ENCODE measurements around the gene FKBP3. TPM values are rescaled to one million over a fixed set of nuclear protein-coding genes. Genes with fewer than 3 reads are reported as not detected.

FKBP3 gene
- total and polyA plus RNA-seq, 5 donors from 2014 or later = 43.8 to 79.2 (median 63.6) TPM

- H3K4me3 ChIP-seq (ENCODE audit: low read depth, low read length) = no peak overlapping the region
- H3K36me3 ChIP-seq (ENCODE audit: control insufficient read depth, insufficient read depth, low read length) = peaks cover 1% of the 10 kb centered on the region
- peaks cover 2 to 4% (median 2%) of the 10 kb centered on the region in 4 donors for H3K4me1 Mint-ChIP-seq
- peak overlapping the region in 1 of 4 donors; percentile 55 for H3K4me3 Mint-ChIP-seq
- H3K9me3 ChIP-seq (ENCODE audit: control insufficient read depth in 2 of 2, low read length in 2 of 2) = no peaks in the 10 kb centered on the region
- H3K27ac Mint-ChIP-seq = no peak overlapping the region
- peaks cover 4% of the 10 kb centered on the region for H3K27me3 Mint-ChIP-seq
- no peaks in the 10 kb centered on the region for H3K9me3 Mint-ChIP-seq
- H3K27ac ChIP-seq (ENCODE audit: insufficient read depth, low read length, poor library complexity, severe bottlenecking) = no peak overlapping the region
- peaks cover 1% of the 10 kb centered on the region for H3K4me1 ChIP-seq (ENCODE audit: control insufficient read depth, insufficient read depth, low read length, poor library complexity, severe bottlenecking)
- no peaks in the 10 kb centered on the region for H3K27me3 ChIP-seq (ENCODE audit: control insufficient read depth, insufficient read depth, low read length)
- DNase-seq (no peak), ATAC-seq (ENCODE audit: low read depth in 2 of 2) (no peak)
- H3K36me3 Mint-ChIP-seq = no peaks in the 10 kb centered on the region
Measured at GRCh38 chr14:45078323-45078722, 56.0 kb downstream of the FKBP3 start.

GRCh38 chr14:45073231-45073879 lies 60.9 kb downstream of the FKBP3 start:
- DNase-seq (no peak), ATAC-seq (ENCODE audit: low read depth in 2 of 2) (no peak)
- no peaks in the 10 kb centered on the region for H3K4me1 ChIP-seq (ENCODE audit: control insufficient read depth, insufficient read depth, low read length, poor library complexity, severe bottlenecking)
- H3K27me3 Mint-ChIP-seq = no peaks in the 10 kb centered on the region
- no peaks in the 10 kb centered on the region for H3K27me3 ChIP-seq (ENCODE audit: control insufficient read depth, insufficient read depth, low read length)
- H3K4me3 ChIP-seq (ENCODE audit: low read depth, low read length) = no peak overlapping the region
- H3K9me3 ChIP-seq (ENCODE audit: control insufficient read depth in 2 of 2, low read length in 2 of 2) = no peaks in the 10 kb centered on the region
- no peaks in the 10 kb centered on the region for H3K9me3 Mint-ChIP-seq
- no peak overlapping the region for H3K4me3 Mint-ChIP-seq
- no peaks in the 10 kb centered on the region for H3K4me1 Mint-ChIP-seq
- H3K36me3 ChIP-seq (ENCODE audit: control insufficient read depth, insufficient read depth, low read length) = peaks cover 4% of the 10 kb centered on the region
- H3K36me3 Mint-ChIP-seq = peaks cover 14% of the 10 kb centered on the region
- H3K27ac Mint-ChIP-seq = no peak overlapping the region
- no peak overlapping the region for H3K27ac ChIP-seq (ENCODE audit: insufficient read depth, low read length, poor library complexity, severe bottlenecking)

- Mint-ChIP-seq H3K27me3 (no peaks in the 10 kb centered on the region), H3K4me3 (no peak overlapping the region)
- ATAC-seq (ENCODE audit: low read depth in 2 of 2) = no peak
Measured at GRCh38 chr14:45072126-45072525, 62.2 kb downstream of the FKBP3 start.

GRCh38 chr14:45070215-45070614 lies 64.1 kb downstream of the FKBP3 start:
- no peaks in the 10 kb centered on the region for H3K9me3 Mint-ChIP-seq
- H3K4me3 Mint-ChIP-seq = no peak overlapping the region
- H3K4me3 ChIP-seq (ENCODE audit: low read depth, low read length) = no peak overlapping the region
- DNase-seq (no peak), ATAC-seq (ENCODE audit: low read depth in 2 of 2) (no peak)
- no peaks in the 10 kb centered on the region for H3K27me3 ChIP-seq (ENCODE audit: control insufficient read depth, insufficient read depth, low read length)
- no peaks in the 10 kb centered on the region for H3K4me1 ChIP-seq (ENCODE audit: control insufficient read depth, insufficient read depth, low read length, poor library complexity, severe bottlenecking)
- H3K9me3 ChIP-seq (ENCODE audit: control insufficient read depth in 2 of 2, low read length in 2 of 2) = no peaks in the 10 kb centered on the region
- H3K36me3 ChIP-seq (ENCODE audit: control insufficient read depth, insufficient read depth, low read length) = peaks cover 4% of the 10 kb centered on the region
- H3K27ac ChIP-seq (ENCODE audit: insufficient read depth, low read length, poor library complexity, severe bottlenecking) = no peak overlapping the region
- no peaks in the 10 kb centered on the region for H3K27me3 Mint-ChIP-seq
- H3K27ac Mint-ChIP-seq = no peak overlapping the region
- peaks cover 0 to 5% (median 0%) of the 10 kb centered on the region in 4 donors for H3K4me1 Mint-ChIP-seq
- peaks cover 14% of the 10 kb centered on the region for H3K36me3 Mint-ChIP-seq

More at GRCh38 chr14:45072126-45072525, 62.2 kb downstream of the FKBP3 start:
- H3K36me3 ChIP-seq (ENCODE audit: control insufficient read depth, insufficient read depth, low read length) = peaks cover 4% of the 10 kb centered on the region
- H3K9me3 ChIP-seq (ENCODE audit: control insufficient read depth in 2 of 2, low read length in 2 of 2) = no peaks in the 10 kb centered on the region
- H3K4me3 ChIP-seq (ENCODE audit: low read depth, low read length) = no peak overlapping the region
- no peaks in the 10 kb centered on the region for H3K4me1 ChIP-seq (ENCODE audit: control insufficient read depth, insufficient read depth, low read length, poor library complexity, severe bottlenecking)
- no peak overlapping the region for H3K27ac ChIP-seq (ENCODE audit: insufficient read depth, low read length, poor library complexity, severe bottlenecking)
- peaks cover 14% of the 10 kb centered on the region for H3K36me3 Mint-ChIP-seq
- no peak overlapping the region for H3K27ac Mint-ChIP-seq
- H3K27me3 ChIP-seq (ENCODE audit: control insufficient read depth, insufficient read depth, low read length) = no peaks in the 10 kb centered on the region
- DNase-seq = no peak
- no peaks in the 10 kb centered on the region for H3K9me3 Mint-ChIP-seq
- peaks cover 0 to 5% (median 0%) of the 10 kb centered on the region in 4 donors for H3K4me1 Mint-ChIP-seq

GRCh38 chr14:45068396-45068795 lies 65.9 kb downstream of the FKBP3 start:
- no peaks in the 10 kb centered on the region for H3K9me3 ChIP-seq (ENCODE audit: control insufficient read depth in 2 of 2, low read length in 2 of 2)
- no peaks in the 10 kb centered on the region for H3K27me3 Mint-ChIP-seq
- DNase-seq (no peak), ATAC-seq (ENCODE audit: low read depth in 2 of 2) (no peak)
- no peaks in the 10 kb centered on the region for H3K27me3 ChIP-seq (ENCODE audit: control insufficient read depth, insufficient read depth, low read length)
- peaks cover 20% of the 10 kb centered on the region for H3K36me3 Mint-ChIP-seq
- no peak overlapping the region for H3K4me3 ChIP-seq (ENCODE audit: low read depth, low read length)
- no peaks in the 10 kb centered on the region for H3K4me1 ChIP-seq (ENCODE audit: control insufficient read depth, insufficient read depth, low read length, poor library complexity, severe bottlenecking)
- H3K27ac Mint-ChIP-seq = no peak overlapping the region
- H3K27ac ChIP-seq (ENCODE audit: insufficient read depth, low read length, poor library complexity, severe bottlenecking) = no peak overlapping the region
- H3K36me3 ChIP-seq (ENCODE audit: control insufficient read depth, insufficient read depth, low read length) = peaks cover 3% of the 10 kb centered on the region
- H3K4me3 Mint-ChIP-seq = no peak overlapping the region
- H3K4me1 Mint-ChIP-seq = peaks cover 0 to 11% (median 3%) of the 10 kb centered on the region in 4 donors
- H3K9me3 Mint-ChIP-seq = peaks cover 0 to 2% (median 0%) of the 10 kb centered on the region in 7 donors

- Mint-ChIP-seq H3K4me3 (no peak overlapping the region), H3K27ac (no peak overlapping the region), H3K9me3 (peaks cover 0 to 2% (median 0%) of the 10 kb centered on the region in 7 donors), H3K27me3 (no peaks in the 10 kb centered on the region), H3K36me3 (peaks cover 25% of the 10 kb centered on the region), H3K4me1 (peaks cover 0 to 11% (median 5%) of the 10 kb centered on the region in 4 donors)
- Histone ChIP-seq H3K4me1 (ENCODE audit: control insufficient read depth, insufficient read depth, low read length, poor library complexity, severe bottlenecking) (no peaks in the 10 kb centered on the region), H3K9me3 (ENCODE audit: control insufficient read depth in 2 of 2, low read length in 2 of 2) (no peaks in the 10 kb centered on the region), H3K27ac (ENCODE audit: insufficient read depth, low read length, poor library complexity, severe bottlenecking) (no peak overlapping the region), H3K36me3 (ENCODE audit: control insufficient read depth, insufficient read depth, low read length) (no peaks in the 10 kb centered on the region), H3K4me3 (ENCODE audit: low read depth, low read length) (no peak overlapping the region), H3K27me3 (ENCODE audit: control insufficient read depth, insufficient read depth, low read length) (no peaks in the 10 kb centered on the region)
- ATAC-seq (ENCODE audit: low read depth in 2 of 2) (no peak), DNase-seq (no peak)
Measured at GRCh38 chr14:45066667-45067066, 67.6 kb downstream of the FKBP3 start.

GRCh38 chr14:45065956-45066355 lies 68.3 kb downstream of the FKBP3 start:
- ATAC-seq (ENCODE audit: low read depth in 2 of 2) = no peak
- Mint-ChIP-seq H3K9me3 (peaks cover 0 to 2% (median 0%) of the 10 kb centered on the region in 7 donors), H3K4me3 (no peak overlapping the region), H3K27ac (no peak overlapping the region), H3K4me1 (peaks cover 0 to 11% (median 5%) of the 10 kb centered on the region in 4 donors), H3K36me3 (peaks cover 23% of the 10 kb centered on the region), H3K27me3 (no peaks in the 10 kb centered on the region)
- no peak for DNase-seq
- H3K27ac ChIP-seq (ENCODE audit: insufficient read depth, low read length, poor library complexity, severe bottlenecking) = no peak overlapping the region
- no peak overlapping the region for H3K4me3 ChIP-seq (ENCODE audit: low read depth, low read length)
- no peaks in the 10 kb centered on the region for H3K4me1 ChIP-seq (ENCODE audit: control insufficient read depth, insufficient read depth, low read length, poor library complexity, severe bottlenecking)
- no peaks in the 10 kb centered on the region for H3K36me3 ChIP-seq (ENCODE audit: control insufficient read depth, insufficient read depth, low read length)
- no peaks in the 10 kb centered on the region for H3K27me3 ChIP-seq (ENCODE audit: control insufficient read depth, insufficient read depth, low read length)
- no peaks in the 10 kb centered on the region for H3K9me3 ChIP-seq (ENCODE audit: control insufficient read depth in 2 of 2, low read length in 2 of 2)

All from CD4-positive, CD25-positive, alpha-beta regulatory T cell (primary cell).